Fibroblast of villous mesenchyme (primary cell): ENCODE measurements around the gene AVPI1. TPM values are rescaled to one million over a fixed set of nuclear protein-coding genes. Genes with fewer than 3 reads are reported as not detected.
"Not testable (repeated sequence)": the region's sequence is repeated elsewhere in the genome, so short reads cannot be mapped to it uniquely, and the experiment has no call there.

ENCODE experiments used
- DNase-seq: peaks from one replicate; pipeline ENCODE4 v3.0.0-alpha.2; 2010; ENCODE audit warnings: low read depth
- H3K4me3 ChIP-seq: 2 replicates; pipeline ENCODE4 v1.5.1; 2011; ENCODE audit warnings: low read depth, mild to moderate bottlenecking, low read length
- CTCF ChIP-seq: IDR thresholded peaks from 2 replicates; pipeline ENCODE4 v1.5.1; 2012; ENCODE audit warnings: low read depth, mild to moderate bottlenecking, low read length; ENCODE audit not compliant: insufficient read depth
- total RNA-seq: library from RNA; depleted of rRNA; stranded (reverse); fragments of >200 nt; gene quantifications from 2 replicates; pipeline ENCODE4 v1.2.3, GENCODE V29; 2012

AVPI1 gene
- total RNA-seq, 1 donor, result 12.5 TPM

- TF ChIP-seq CTCF, result no peak
- H3K4me3 ChIP-seq, result peak within 1 kb of the TSS; percentile 92
- peak; percentile 99 for DNase-seq
Measured at GRCh38 chr10:97640174-97640867, 46.7 kb downstream of the AVPI1 start, which contains the start of gene PI4K2A. Gene PI4K2A (plus strand): TSS chr10:97640671. CDS start chr10:97640743, 72 bp downstream.

DNA sequence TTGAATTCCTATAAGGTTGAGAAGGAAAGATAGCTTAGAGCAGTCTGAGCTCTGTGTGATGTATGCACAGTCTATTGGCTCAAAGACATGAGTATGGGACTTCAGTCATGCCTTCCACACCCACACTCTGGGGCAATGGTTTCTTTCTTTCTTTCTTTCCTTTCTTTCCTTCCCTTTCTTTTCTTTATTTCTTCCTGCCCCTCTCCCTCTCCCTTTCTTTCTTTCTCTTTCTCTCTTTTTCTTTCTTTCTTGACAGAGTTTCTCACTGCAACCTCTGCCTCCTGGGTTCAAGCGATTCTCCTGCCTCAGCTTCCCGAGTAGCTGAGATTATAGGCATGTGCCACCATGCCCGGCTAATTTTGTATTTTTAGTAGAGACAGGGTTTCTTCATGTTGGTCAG is 48.0 kb downstream of the AVPI1 start:
- H3K4me3 ChIP-seq, DNase-seq: not testable (repeated sequence)

DNA sequence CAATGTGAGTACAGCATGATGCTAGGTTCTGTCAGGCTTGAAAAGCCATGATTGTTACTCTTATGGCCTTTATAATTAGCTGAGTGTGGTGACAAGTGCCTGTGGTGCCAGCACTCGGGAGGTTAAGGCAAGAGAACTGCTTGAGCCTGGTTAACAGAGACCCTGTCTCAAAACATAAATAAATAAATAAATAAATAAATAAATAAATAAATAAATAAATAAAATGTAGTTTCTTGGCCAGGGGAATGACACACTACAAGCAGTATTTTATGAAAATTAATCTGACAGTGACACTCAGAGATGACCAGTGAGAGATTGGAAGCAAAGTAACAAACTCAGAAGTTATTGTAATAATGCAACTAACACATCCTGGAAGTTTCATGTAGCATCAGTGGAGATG is 51.5 kb downstream of the AVPI1 start:
- no peak for DNase-seq
- H3K4me3 ChIP-seq, result no peak overlapping the region
- no peak for TF ChIP-seq CTCF

DNA sequence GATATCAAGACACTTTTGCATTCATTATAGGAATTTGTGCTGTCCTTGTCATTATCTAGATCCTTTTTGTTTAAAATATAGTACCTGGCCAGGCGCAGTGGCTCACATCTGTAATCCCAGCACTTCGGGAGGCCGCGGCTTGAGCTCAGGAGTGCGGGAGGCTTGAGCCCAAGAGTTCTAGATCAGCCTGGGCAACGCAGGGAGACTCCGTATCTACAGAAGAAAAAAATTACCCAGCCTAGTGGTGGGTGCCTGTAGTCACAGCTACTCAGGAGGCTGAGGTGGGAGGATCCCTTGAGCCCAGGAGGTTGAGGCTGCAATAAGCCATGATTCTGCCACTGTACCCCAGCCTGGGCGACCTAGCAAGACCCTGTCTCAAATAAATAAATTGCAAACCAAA is 53.1 kb downstream of the AVPI1 start:
- TF ChIP-seq CTCF, result peak; percentile 11

GRCh38 chr10:97632949-97633884 is 53.8 kb downstream of the AVPI1 start, which contains the start of gene MORN4:
Gene MORN4 (minus strand): TSS chr10:97633500. CDS start chr10:97619653, 13,847 bp downstream.
- no peak for TF ChIP-seq CTCF
- H3K4me3 ChIP-seq, result peak within 1 kb of the TSS; percentile 82
- DNase-seq, result peak; percentile 90

More for the DNA sequence above, 53.1 kb downstream of the AVPI1 start:
- H3K4me3 ChIP-seq, result peak overlapping the region; percentile 82
- no peak for DNase-seq

DNA sequence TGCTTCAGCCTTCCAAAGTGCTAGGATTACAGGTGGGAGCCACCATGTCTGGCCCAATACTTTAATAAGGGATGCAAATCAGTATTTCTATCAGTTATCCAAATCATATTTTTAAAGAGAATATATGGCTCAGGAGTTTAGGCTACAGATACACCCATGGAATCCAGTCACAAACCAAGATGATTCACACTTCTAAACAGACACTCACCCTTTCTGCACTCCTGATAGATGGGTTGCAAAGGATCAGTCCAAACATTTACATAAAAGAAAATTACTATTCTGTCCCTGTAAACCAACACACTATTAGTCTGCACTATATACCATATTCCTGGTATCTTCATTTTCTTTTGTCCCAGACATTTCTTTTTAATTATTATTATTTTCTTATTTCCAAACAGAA is 55.9 kb downstream of the AVPI1 start:
- no peak for DNase-seq
- no peak for TF ChIP-seq CTCF
- no peak overlapping the region for H3K4me3 ChIP-seq

- no peak for TF ChIP-seq CTCF
- no peak for DNase-seq
Measured at GRCh38 chr10:97629289-97629688, 57.8 kb downstream of the AVPI1 start.

More at GRCh38 chr10:97629289-97629688, 57.8 kb downstream of the AVPI1 start:
- H3K4me3 ChIP-seq, result no peak overlapping the region
